Astrocyte (in vitro differentiated cells and primary cell): ENCODE data around the gene CACNB2. TPM values are rescaled to one million over a fixed set of nuclear protein-coding genes. Genes with fewer than 3 reads are reported as not detected.

Source experiments
- DNase-seq: peaks from one replicate; pipeline ENCODE4 v3.0.0-alpha.2; 2010; ENCODE audit warnings: low read depth
- FAIRE-seq: peaks from 2 replicates; lab custom pipeline; 2011; peaks lifted over from hg19 to GRCh38; lab: Jason Lieb, UNC
- H2AFZ ChIP-seq: 2 replicates; pipeline ENCODE4 v1.6.0; 2012; ENCODE audit warnings: low read depth, low read length, inconsistent platforms
- H3K27ac ChIP-seq: 2 replicates; pipeline ENCODE4 v1.5.1; 2011; ENCODE audit warnings: low read depth, low read length, inconsistent platforms
- H3K27me3 ChIP-seq: 2 replicates; pipeline ENCODE4 v1.6.0; 2011; ENCODE audit warnings: low read length, inconsistent platforms; ENCODE audit not compliant: insufficient read depth
- H3K36me3 ChIP-seq: 2 replicates; pipeline ENCODE4 v1.5.1; 2011; ENCODE audit warnings: low read length, inconsistent platforms; ENCODE audit not compliant: insufficient read depth
- H3K4me1 ChIP-seq: 2 replicates; pipeline ENCODE4 v1.5.1; 2011; ENCODE audit warnings: low read length, inconsistent platforms; ENCODE audit not compliant: insufficient read depth
- H3K4me2 ChIP-seq: 2 replicates; pipeline ENCODE4 v1.6.0; 2012; ENCODE audit warnings: low read length, inconsistent platforms
- H3K4me3 ChIP-seq: 2 replicates; pipeline ENCODE4 v1.5.1; 2011; ENCODE audit warnings: low read depth, mild to moderate bottlenecking, low read length, inconsistent platforms; ENCODE audit not compliant: insufficient read depth
- H3K79me2 ChIP-seq: 2 replicates; pipeline ENCODE4 v1.6.0; 2012; ENCODE audit warnings: mild to moderate bottlenecking, low read length, inconsistent platforms; ENCODE audit not compliant: insufficient read depth
- H3K9ac ChIP-seq: 2 replicates; pipeline ENCODE4 v1.6.0; 2012; ENCODE audit warnings: mild to moderate bottlenecking, low read length, inconsistent platforms
- H3K9me3 ChIP-seq: 2 replicates; pipeline ENCODE4 v1.5.1; 2012; ENCODE audit warnings: low read depth, mild to moderate bottlenecking, low read length, inconsistent platforms; ENCODE audit not compliant: insufficient read depth
- H4K20me1 ChIP-seq: 2 replicates; pipeline ENCODE4 v1.6.0; 2012; ENCODE audit warnings: low read length, inconsistent platforms; ENCODE audit not compliant: insufficient read depth
- H3K27ac Mint-ChIP-seq: one replicate; pipeline ENCODE4 v1.8.0; 2021; ENCODE audit warnings: mild to moderate bottlenecking, mixed read lengths; ENCODE audit not compliant: unreplicated experiment
- H3K27me3 Mint-ChIP-seq: one replicate; pipeline ENCODE4 v1.8.0; 2021; ENCODE audit warnings: low read depth, mixed read lengths; ENCODE audit not compliant: unreplicated experiment
- H3K36me3 Mint-ChIP-seq: one replicate; pipeline ENCODE4 v1.8.0; 2021; ENCODE audit warnings: low read depth, mixed read lengths; ENCODE audit not compliant: unreplicated experiment
- H3K4me1 Mint-ChIP-seq: one replicate; pipeline ENCODE4 v1.8.0; 2021; ENCODE audit warnings: low read depth, mixed read lengths; ENCODE audit not compliant: unreplicated experiment
- H3K4me3 Mint-ChIP-seq: one replicate; pipeline ENCODE4 v1.8.0; 2021; ENCODE audit warnings: mild to moderate bottlenecking, moderate library complexity, mixed read lengths; ENCODE audit not compliant: unreplicated experiment
- H3K9me3 Mint-ChIP-seq: one replicate; pipeline ENCODE4 v1.8.0; 2021; ENCODE audit warnings: mild to moderate bottlenecking, mixed read lengths; ENCODE audit not compliant: unreplicated experiment
- CTCF ChIP-seq: IDR thresholded peaks from 2 replicates; pipeline ENCODE4 v1.5.1; 2011; ENCODE audit warnings: low read depth, mild to moderate bottlenecking, inconsistent platforms, low read length, moderate library complexity; ENCODE audit not compliant: insufficient read depth
- EZH2 ChIP-seq: IDR thresholded peaks from 2 replicates; pipeline ENCODE4 v1.6.1; 2012; ENCODE audit warnings: mild to moderate bottlenecking, low read length, inconsistent platforms; ENCODE audit not compliant: insufficient read depth
- total RNA-seq: library from RNA; stranded (reverse); gene quantifications from 2 replicates; pipeline ENCODE4 v1.2.1, GENCODE V29; 2021

CACNB2 gene
- total RNA-seq, 1 donor from 2014 or later, result 0.66 TPM

GRCh38 chr10:18231480-18231879 is 91.3 kb downstream of the CACNB2 start:
- TF ChIP-seq EZH2 (no peak), CTCF (no peak)
- H3K27ac ChIP-seq, result no peak overlapping the region
- Mint-ChIP-seq H3K36me3 (no peaks in the 10 kb centered on the region), H3K4me1 (peaks cover 13% of the 10 kb centered on the region), H3K27ac (no peak overlapping the region), H3K9me3 (no peaks in the 10 kb centered on the region), H3K4me3 (no peak overlapping the region), H3K27me3 (no peaks in the 10 kb centered on the region)
- H2AFZ ChIP-seq, result no peak overlapping the region
- DNase-seq (no peak), FAIRE-seq (no peak)
- no peaks in the 10 kb centered on the region for H3K79me2 ChIP-seq
- peak overlapping the region; percentile 3 for H3K4me2 ChIP-seq
- no peaks in the 10 kb centered on the region for H3K36me3 ChIP-seq
- H3K9me3 ChIP-seq, result no peaks in the 10 kb centered on the region
- no peaks in the 10 kb centered on the region for H3K27me3 ChIP-seq
- peaks cover 11% of the 10 kb centered on the region for H3K4me1 ChIP-seq
- no peak overlapping the region for H3K4me3 ChIP-seq
- H3K9ac ChIP-seq, result no peak overlapping the region
- H4K20me1 ChIP-seq, result no peaks in the 10 kb centered on the region

GRCh38 chr10:18233775-18234174 is 93.6 kb downstream of the CACNB2 start:
- H3K36me3 Mint-ChIP-seq, result no peaks in the 10 kb centered on the region
- H3K27ac Mint-ChIP-seq, result no peak overlapping the region
- H3K4me2 ChIP-seq, result no peak overlapping the region
- no peaks in the 10 kb centered on the region for H3K36me3 ChIP-seq
- peaks cover 11% of the 10 kb centered on the region for H3K4me1 ChIP-seq
- no peak overlapping the region for H2AFZ ChIP-seq
- H3K27me3 Mint-ChIP-seq, result no peaks in the 10 kb centered on the region
- H4K20me1 ChIP-seq, result no peaks in the 10 kb centered on the region
- peaks cover 13% of the 10 kb centered on the region for H3K4me1 Mint-ChIP-seq
- H3K4me3 Mint-ChIP-seq, result no peak overlapping the region
- no peaks in the 10 kb centered on the region for H3K9me3 ChIP-seq
- H3K79me2 ChIP-seq, result no peaks in the 10 kb centered on the region
- H3K9me3 Mint-ChIP-seq, result no peaks in the 10 kb centered on the region
- FAIRE-seq, result no peak
- no peak overlapping the region for H3K4me3 ChIP-seq
- no peaks in the 10 kb centered on the region for H3K27me3 ChIP-seq
- no peak overlapping the region for H3K27ac ChIP-seq
- DNase-seq, result no peak
- no peak overlapping the region for H3K9ac ChIP-seq
- TF ChIP-seq EZH2 (no peak), CTCF (no peak)

- Mint-ChIP-seq H3K27me3 (no peaks in the 10 kb centered on the region), H3K27ac (no peak overlapping the region), H3K4me1 (peaks cover 10% of the 10 kb centered on the region), H3K9me3 (no peaks in the 10 kb centered on the region), H3K4me3 (no peak overlapping the region), H3K36me3 (no peaks in the 10 kb centered on the region)
- H3K36me3 ChIP-seq, result no peaks in the 10 kb centered on the region
- H3K4me3 ChIP-seq, result no peak overlapping the region
- no peak overlapping the region for H3K9ac ChIP-seq
- no peak overlapping the region for H3K27ac ChIP-seq
- H3K9me3 ChIP-seq, result no peaks in the 10 kb centered on the region
- no peak for DNase-seq
- no peaks in the 10 kb centered on the region for H3K79me2 ChIP-seq
- H3K4me2 ChIP-seq, result no peak overlapping the region
- no peak overlapping the region for H2AFZ ChIP-seq
- no peak for FAIRE-seq
- no peaks in the 10 kb centered on the region for H4K20me1 ChIP-seq
- H3K27me3 ChIP-seq, result no peaks in the 10 kb centered on the region
- H3K4me1 ChIP-seq, result peaks cover under 1% of the 10 kb centered on the region
- no peak for TF ChIP-seq EZH2
- no peak for TF ChIP-seq CTCF
Observed at GRCh38 chr10:18235477-18235876, 95.3 kb downstream of the CACNB2 start.
